Liver (tissue), 9 donors: ENCODE results near the gene TBC1D4. TPM values are rescaled to one million over a fixed set of nuclear protein-coding genes. Genes with fewer than 3 reads are reported as not detected.

Experiments used
- DNase-seq: peaks from one replicate; pipeline ENCODE4 v3.0.0-alpha.2; 2017; ENCODE audit warnings: low spot score
- H3K27ac ChIP-seq, 2 donors: one replicate each; pipeline ENCODE4 v1.7.0; 2013; ENCODE audit warnings: inconsistent platforms in 2 of 2, low read length in 2 of 2, control low read depth in 1 of 2, low read depth in 1 of 2, mild to moderate bottlenecking in 1 of 2
- H3K27me3 ChIP-seq, 4 donors: one replicate each; pipeline versions ENCODE4 v1.6.1 to v1.7.0; 2013; ENCODE audit warnings: low read length in 3 of 4, inconsistent platforms in 1 of 4, mild to moderate bottlenecking in 1 of 4, moderate library complexity in 1 of 4; ENCODE audit not compliant: control insufficient read depth in 4 of 4, insufficient read depth in 4 of 4
- H3K36me3 ChIP-seq, 4 donors: one replicate each; pipeline versions ENCODE4 v1.6.1 to v1.7.0; 2013; ENCODE audit warnings: low read length in 3 of 4, mild to moderate bottlenecking in 3 of 4, low read depth in 1 of 4, moderate library complexity in 1 of 4; ENCODE audit not compliant: control insufficient read depth in 4 of 4, insufficient read depth in 3 of 4
- H3K4me1 ChIP-seq, 4 donors: one replicate each; pipeline versions ENCODE4 v1.6.1 to v1.7.0; 2013; ENCODE audit warnings: low read length in 3 of 4, mild to moderate bottlenecking in 3 of 4, moderate library complexity in 1 of 4; ENCODE audit not compliant: control insufficient read depth in 4 of 4, insufficient read depth in 4 of 4
- H3K4me3 ChIP-seq, 3 donors: one replicate each; pipeline versions ENCODE4 v1.6.1 to v1.7.0; 2013; ENCODE audit warnings: low read length in 3 of 3, control low read depth in 1 of 3, low read depth in 1 of 3, mild to moderate bottlenecking in 1 of 3
- H3K9ac ChIP-seq, 2 donors: one replicate each; pipeline ENCODE4 v1.7.0; 2013; ENCODE audit warnings: low read length in 2 of 2, mild to moderate bottlenecking in 2 of 2, moderate library complexity in 2 of 2, control low read depth in 1 of 2, low read depth in 1 of 2
- H3K9me3 ChIP-seq, 4 donors: one replicate each; pipeline versions ENCODE4 v1.6.1 to v1.7.0; 2013; ENCODE audit warnings: low read length in 3 of 4; ENCODE audit not compliant: control insufficient read depth in 4 of 4
- EGR1 ChIP-seq, 2 donors: IDR thresholded peaks; 2 replicates each; pipeline ENCODE4 v1.6.1; 2016 to 2018; ENCODE audit warnings: antibody characterized with exemption in 2 of 2, low read depth in 2 of 2
- FOXA1 ChIP-seq: IDR thresholded peaks from 2 replicates; pipeline ENCODE4 v1.6.1; 2016; ENCODE audit warnings: antibody characterized with exemption
- FOXA2 ChIP-seq: IDR thresholded peaks from 2 replicates; pipeline ENCODE4 v1.6.1; 2016; ENCODE audit warnings: antibody characterized with exemption
- GABPA ChIP-seq, 2 donors: IDR thresholded peaks in 1 of 2; conservative IDR thresholded peaks in 1 of 2; 2 replicates each; pipeline ENCODE4 v1.6.1; 2016; ENCODE audit warnings: antibody characterized with exemption in 2 of 2, mild to moderate bottlenecking in 1 of 2, moderate library complexity in 1 of 2
- HNF4A ChIP-seq, 2 donors: conservative IDR thresholded peaks; 2 replicates each; pipeline ENCODE4 v1.6.1; 2016; ENCODE audit warnings: antibody characterized with exemption in 2 of 2, mild to moderate bottlenecking in 2 of 2
- JUND ChIP-seq, 2 donors: IDR thresholded peaks; 2 replicates each; pipeline ENCODE4 v1.6.1; 2016; ENCODE audit warnings: antibody characterized with exemption in 2 of 2
- NR2F2 ChIP-seq: IDR thresholded peaks from 2 replicates; pipeline ENCODE4 v1.6.1; 2016; ENCODE audit warnings: antibody characterized with exemption
- RXRA ChIP-seq, 2 donors: IDR thresholded peaks; 2 replicates each; pipeline ENCODE4 v1.6.1; 2017 to 2018; ENCODE audit warnings: antibody characterized with exemption in 2 of 2, mild to moderate bottlenecking in 1 of 2
- TAF1 ChIP-seq: conservative IDR thresholded peaks from 2 replicates; pipeline ENCODE4 v1.6.1; 2016; ENCODE audit warnings: antibody characterized with exemption, mild to moderate bottlenecking
- YY1 ChIP-seq: IDR thresholded peaks from 2 replicates; pipeline ENCODE4 v1.6.1; 2016; ENCODE audit warnings: antibody characterized with exemption, mild to moderate bottlenecking
- WGBS: extraction: QIAGEN DNeasy Blood & Tissue Kit; methylation state at CpG from one replicate; pipeline ENCODE4 v1.1.7; 2013; 5-methylcytosine and 5-hydroxymethylcytosine counted together
- polyA plus RNA-seq, 2 donors: library from polyadenylated mRNA; stranded (reverse) in 1 of 2; unstranded in 1 of 2; fragments of 200-250 nt in 1 of 2; fragments of >200 nt in 1 of 2; fragmentation: Nextera tagmentation in 1 of 2; extraction: Ambion mirVana in 1 of 2; gene quantifications; one replicate each; pipeline versions ENCODE4 v1.2.1 to v1.2.3, GENCODE V29; 2013 to 2015
- total RNA-seq, 2 donors: library from RNA; depleted of rRNA; stranded (reverse); fragments of >200 nt; gene quantifications; one replicate each; pipeline ENCODE4 v1.2.3, GENCODE V29; 2014
- TF ChIP-seq, protein P1 (sequence below): IDR thresholded peaks from 2 replicates; pipeline ENCODE4 v1.6.1; 2016; ENCODE audit warnings: antibody characterized with exemption
- TF ChIP-seq, protein P2 (sequence below): fragments of 150-350 bp; IDR thresholded peaks from 2 replicates; pipeline ENCODE4 v1.5.1; 2017; ENCODE audit warnings: improper control_type of control experiment, low read depth, low read length; ENCODE audit not compliant: missing input control
- TF ChIP-seq, protein P3 (sequence below): IDR thresholded peaks from 2 replicates; pipeline ENCODE4 v1.6.1; 2016; ENCODE audit warnings: antibody characterized with exemption
- TF ChIP-seq, protein P4 (sequence below): IDR thresholded peaks from 2 replicates; pipeline ENCODE4 v1.6.1; 2016; ENCODE audit warnings: antibody characterized with exemption, mild to moderate bottlenecking
- donor health status: healthy.
- donor health status: healthy.
- donor health status: healthy.
- donor health status: healthy.
- donor health status: healthy.

Gene TBC1D4
- total and polyA plus RNA-seq, 4 donors, result 2.3 to 11.1 (median 6.5) TPM

DNA sequence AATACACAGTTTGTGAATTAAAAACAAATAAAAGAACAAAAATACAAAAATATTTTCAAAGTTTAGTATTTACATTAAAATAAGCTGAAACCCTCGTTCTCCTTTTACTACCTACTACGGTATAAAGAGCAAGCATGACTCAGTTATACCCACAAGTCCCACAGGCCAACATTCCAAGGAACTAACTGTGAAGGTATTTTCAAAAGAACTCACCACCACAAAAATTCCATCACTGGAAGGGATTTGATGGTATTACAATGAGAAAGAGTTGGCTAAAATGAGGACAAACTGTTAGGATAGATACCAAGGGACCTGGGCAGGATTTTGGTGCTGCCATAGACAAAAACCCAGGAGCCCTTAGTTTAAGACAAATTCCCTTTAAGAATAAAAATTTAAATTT, 122.7 kb downstream of the TBC1D4 start:
- peaks cover 0 to 3% (median 0%) of the 10 kb centered on the region in 4 donors for H3K36me3 ChIP-seq
- no peaks in the 10 kb centered on the region for H3K9me3 ChIP-seq
- H3K27ac ChIP-seq, result no peak overlapping the region
- H3K9ac ChIP-seq, result no peak overlapping the region
- WGBS, result 98% methylated on average over 2 of the region's 2 CpGs
- H3K4me3 ChIP-seq, result no peak overlapping the region
- no peak for TF ChIP-seq GABPA (IDR thresholded peaks at IDR 0.05 in 1 of 2, conservative IDR thresholded peaks at IDR 0.05 in 1 of 2)
- no peak for TF ChIP-seq FOXA1
- TF ChIP-seq, protein P1, sequence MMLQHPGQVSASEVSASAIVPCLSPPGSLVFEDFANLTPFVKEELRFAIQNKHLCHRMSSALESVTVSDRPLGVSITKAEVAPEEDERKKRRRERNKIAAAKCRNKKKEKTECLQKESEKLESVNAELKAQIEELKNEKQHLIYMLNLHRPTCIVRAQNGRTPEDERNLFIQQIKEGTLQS, result no peak
- no peak for TF ChIP-seq EGR1 (IDR thresholded peaks at IDR 0.05; ENCODE audit: low read depth in 2 of 2)
- no peak for TF ChIP-seq YY1
- TF ChIP-seq JUND (IDR thresholded peaks at IDR 0.05), result no peak
- TF ChIP-seq, protein P2, sequence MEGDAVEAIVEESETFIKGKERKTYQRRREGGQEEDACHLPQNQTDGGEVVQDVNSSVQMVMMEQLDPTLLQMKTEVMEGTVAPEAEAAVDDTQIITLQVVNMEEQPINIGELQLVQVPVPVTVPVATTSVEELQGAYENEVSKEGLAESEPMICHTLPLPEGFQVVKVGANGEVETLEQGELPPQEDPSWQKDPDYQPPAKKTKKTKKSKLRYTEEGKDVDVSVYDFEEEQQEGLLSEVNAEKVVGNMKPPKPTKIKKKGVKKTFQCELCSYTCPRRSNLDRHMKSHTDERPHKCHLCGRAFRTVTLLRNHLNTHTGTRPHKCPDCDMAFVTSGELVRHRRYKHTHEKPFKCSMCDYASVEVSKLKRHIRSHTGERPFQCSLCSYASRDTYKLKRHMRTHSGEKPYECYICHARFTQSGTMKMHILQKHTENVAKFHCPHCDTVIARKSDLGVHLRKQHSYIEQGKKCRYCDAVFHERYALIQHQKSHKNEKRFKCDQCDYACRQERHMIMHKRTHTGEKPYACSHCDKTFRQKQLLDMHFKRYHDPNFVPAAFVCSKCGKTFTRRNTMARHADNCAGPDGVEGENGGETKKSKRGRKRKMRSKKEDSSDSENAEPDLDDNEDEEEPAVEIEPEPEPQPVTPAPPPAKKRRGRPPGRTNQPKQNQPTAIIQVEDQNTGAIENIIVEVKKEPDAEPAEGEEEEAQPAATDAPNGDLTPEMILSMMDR, result no peak
- TF ChIP-seq RXRA (IDR thresholded peaks at IDR 0.05), result no peak
- TF ChIP-seq, protein P3, sequence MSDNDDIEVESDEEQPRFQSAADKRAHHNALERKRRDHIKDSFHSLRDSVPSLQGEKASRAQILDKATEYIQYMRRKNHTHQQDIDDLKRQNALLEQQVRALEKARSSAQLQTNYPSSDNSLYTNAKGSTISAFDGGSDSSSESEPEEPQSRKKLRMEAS, result no peak
- TF ChIP-seq, protein P4, sequence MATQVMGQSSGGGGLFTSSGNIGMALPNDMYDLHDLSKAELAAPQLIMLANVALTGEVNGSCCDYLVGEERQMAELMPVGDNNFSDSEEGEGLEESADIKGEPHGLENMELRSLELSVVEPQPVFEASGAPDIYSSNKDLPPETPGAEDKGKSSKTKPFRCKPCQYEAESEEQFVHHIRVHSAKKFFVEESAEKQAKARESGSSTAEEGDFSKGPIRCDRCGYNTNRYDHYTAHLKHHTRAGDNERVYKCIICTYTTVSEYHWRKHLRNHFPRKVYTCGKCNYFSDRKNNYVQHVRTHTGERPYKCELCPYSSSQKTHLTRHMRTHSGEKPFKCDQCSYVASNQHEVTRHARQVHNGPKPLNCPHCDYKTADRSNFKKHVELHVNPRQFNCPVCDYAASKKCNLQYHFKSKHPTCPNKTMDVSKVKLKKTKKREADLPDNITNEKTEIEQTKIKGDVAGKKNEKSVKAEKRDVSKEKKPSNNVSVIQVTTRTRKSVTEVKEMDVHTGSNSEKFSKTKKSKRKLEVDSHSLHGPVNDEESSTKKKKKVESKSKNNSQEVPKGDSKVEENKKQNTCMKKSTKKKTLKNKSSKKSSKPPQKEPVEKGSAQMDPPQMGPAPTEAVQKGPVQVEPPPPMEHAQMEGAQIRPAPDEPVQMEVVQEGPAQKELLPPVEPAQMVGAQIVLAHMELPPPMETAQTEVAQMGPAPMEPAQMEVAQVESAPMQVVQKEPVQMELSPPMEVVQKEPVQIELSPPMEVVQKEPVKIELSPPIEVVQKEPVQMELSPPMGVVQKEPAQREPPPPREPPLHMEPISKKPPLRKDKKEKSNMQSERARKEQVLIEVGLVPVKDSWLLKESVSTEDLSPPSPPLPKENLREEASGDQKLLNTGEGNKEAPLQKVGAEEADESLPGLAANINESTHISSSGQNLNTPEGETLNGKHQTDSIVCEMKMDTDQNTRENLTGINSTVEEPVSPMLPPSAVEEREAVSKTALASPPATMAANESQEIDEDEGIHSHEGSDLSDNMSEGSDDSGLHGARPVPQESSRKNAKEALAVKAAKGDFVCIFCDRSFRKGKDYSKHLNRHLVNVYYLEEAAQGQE, result no peak
- no peaks in the 10 kb centered on the region for H3K4me1 ChIP-seq
- no peak for DNase-seq
- no peaks in the 10 kb centered on the region for H3K27me3 ChIP-seq

DNA sequence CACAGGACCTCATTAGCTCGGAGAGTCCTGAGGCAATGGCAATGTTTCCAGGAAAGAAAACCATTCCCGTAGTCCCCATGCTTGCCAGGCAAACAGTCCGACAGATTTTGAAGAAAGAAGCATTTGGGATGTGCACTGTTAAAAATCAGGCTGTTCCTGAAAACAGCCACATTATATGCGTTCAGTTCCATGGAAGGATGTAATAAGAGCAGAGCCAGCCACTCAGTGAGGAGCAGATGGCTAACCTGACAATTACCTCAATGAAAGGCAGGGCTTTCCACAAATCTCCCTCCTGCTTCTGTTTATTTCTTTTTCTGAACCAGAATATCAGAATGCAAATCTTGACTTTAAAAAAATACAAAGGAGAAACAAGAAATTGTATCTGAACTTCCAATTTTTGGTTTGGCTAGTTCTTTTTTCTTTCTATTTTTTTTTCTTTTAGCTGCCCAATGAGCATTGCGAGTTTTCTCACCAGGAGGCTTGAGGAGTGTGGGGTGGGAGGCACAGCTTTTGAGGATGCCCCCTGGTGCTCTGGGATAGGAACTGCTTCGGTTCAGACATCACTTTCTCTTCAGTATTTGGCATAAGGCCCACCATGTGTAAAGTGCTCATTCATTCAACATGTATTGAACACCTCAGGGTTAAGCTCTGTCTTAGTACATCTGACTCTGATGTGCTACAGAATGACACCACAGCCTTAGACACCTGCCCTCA, 124.2 kb downstream of the TBC1D4 start:
- Histone ChIP-seq H3K4me1 (no peaks in the 10 kb centered on the region), H3K27me3 (no peaks in the 10 kb centered on the region), H3K4me3 (no peak overlapping the region), H3K9me3 (no peaks in the 10 kb centered on the region), H3K9ac (no peak overlapping the region), H3K27ac (no peak overlapping the region), H3K36me3 (peaks cover 0 to 7% (median 0%) of the 10 kb centered on the region in 4 donors)
- DNase-seq, result no peak
- 76% methylated on average over 6 of the region's 6 CpGs for WGBS
- TF ChIP-seq, protein P2, result peak; percentile 66
- TF ChIP-seq EGR1 (IDR thresholded peaks at IDR 0.05; ENCODE audit: low read depth in 2 of 2) (no peak), NR2F2 (no peak), FOXA1 (no peak), TAF1 (no peak), HNF4A (conservative IDR thresholded peaks at IDR 0.05) (peak in 1 of 2 donors; percentile 24), YY1 (no peak), GABPA (IDR thresholded peaks at IDR 0.05 in 1 of 2, conservative IDR thresholded peaks at IDR 0.05 in 1 of 2) (no peak), FOXA2 (no peak), JUND (IDR thresholded peaks at IDR 0.05) (no peak)
- TF ChIP-seq, protein P1, result no peak
- TF ChIP-seq, protein P4, result no peak
- TF ChIP-seq, protein P3, result no peak
